ENCODE measurements around the gene DSCAM.

Gene DSCAM

DNA sequence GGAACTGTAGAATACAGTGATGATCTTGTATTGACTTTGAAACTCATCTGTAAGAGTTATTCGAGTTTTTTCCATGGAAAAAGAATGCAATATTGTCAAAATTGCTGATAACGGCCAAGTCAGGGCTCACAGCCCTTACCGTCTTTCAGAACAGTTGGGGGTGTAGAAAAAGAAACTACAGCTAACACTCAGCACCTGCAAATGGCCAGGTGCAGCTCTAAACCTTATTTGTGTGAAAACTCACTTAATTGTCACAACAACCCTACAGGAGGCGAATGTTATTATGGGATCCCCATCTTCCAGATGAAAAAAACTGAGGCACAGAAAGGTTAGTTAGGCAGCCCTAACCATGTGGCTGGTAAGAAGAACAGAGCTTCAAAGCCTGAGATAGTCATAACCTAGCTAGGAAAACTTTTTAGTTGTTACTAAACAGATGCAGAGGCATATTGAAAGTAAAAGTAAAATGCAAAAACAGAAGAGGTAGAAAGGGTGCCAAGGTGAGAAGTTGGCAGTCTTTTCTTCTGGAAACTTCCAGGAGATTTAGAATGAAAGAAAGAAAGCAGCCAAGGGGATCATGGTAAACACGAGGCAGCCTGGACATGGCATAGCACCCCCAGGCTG is 76.4 kb downstream of the DSCAM start:
- no peak for TF ChIP-seq TCF12 (IDR thresholded peaks at IDR 0.05; ENCODE audit: low read depth)
- TF ChIP-seq EGR1 (IDR thresholded peaks at IDR 0.05), result no peak
- TF ChIP-seq TEAD4 (IDR thresholded peaks at IDR 0.05), result no peak
- TF ChIP-seq TAF1 (IDR thresholded peaks at IDR 0.05; ENCODE audit: low read depth), result no peak
- no peak for TF ChIP-seq RAD21 (IDR thresholded peaks at IDR 0.05; ENCODE audit: low read depth)
- TF ChIP-seq, protein P1, sequence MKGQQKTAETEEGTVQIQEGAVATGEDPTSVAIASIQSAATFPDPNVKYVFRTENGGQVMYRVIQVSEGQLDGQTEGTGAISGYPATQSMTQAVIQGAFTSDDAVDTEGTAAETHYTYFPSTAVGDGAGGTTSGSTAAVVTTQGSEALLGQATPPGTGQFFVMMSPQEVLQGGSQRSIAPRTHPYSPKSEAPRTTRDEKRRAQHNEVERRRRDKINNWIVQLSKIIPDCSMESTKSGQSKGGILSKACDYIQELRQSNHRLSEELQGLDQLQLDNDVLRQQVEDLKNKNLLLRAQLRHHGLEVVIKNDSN (IDR thresholded peaks at IDR 0.05), result no peak
- TF ChIP-seq CREB1 (IDR thresholded peaks at IDR 0.05; ENCODE audit: low read depth), result no peak
- TF ChIP-seq NFIC (IDR thresholded peaks at IDR 0.05), result no peak
- TF ChIP-seq EP300 (IDR thresholded peaks at IDR 0.05; ENCODE audit: borderline replicate concordance), result no peak
- no peak for TF ChIP-seq ZBTB7A (IDR thresholded peaks at IDR 0.05; ENCODE audit: low read depth)
- TF ChIP-seq, protein P2, sequence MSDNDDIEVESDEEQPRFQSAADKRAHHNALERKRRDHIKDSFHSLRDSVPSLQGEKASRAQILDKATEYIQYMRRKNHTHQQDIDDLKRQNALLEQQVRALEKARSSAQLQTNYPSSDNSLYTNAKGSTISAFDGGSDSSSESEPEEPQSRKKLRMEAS (IDR thresholded peaks at IDR 0.05), result no peak

DNA sequence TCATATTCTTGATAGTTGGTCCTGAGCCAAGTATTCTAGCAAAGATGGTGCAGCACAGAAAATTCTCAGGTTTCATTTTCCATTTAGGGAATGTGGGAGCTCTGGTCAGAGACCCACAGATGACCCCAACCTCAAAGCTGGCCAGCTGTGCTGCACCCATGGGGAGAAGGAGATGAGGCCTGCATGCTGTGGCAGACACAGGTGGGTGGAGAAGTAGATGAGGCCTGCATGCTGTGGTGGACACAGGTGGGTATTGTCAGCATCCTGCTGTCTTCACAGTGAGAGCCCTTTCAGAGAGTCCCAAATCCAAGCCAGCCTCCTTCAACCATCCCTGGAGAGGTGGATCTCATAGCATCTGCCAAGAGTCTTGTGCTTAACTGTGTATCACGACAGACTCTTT is 77.7 kb downstream of the DSCAM start:
- TF ChIP-seq ZBTB7A (IDR thresholded peaks at IDR 0.05; ENCODE audit: low read depth) (no peak), CREB1 (IDR thresholded peaks at IDR 0.05; ENCODE audit: low read depth) (no peak), RAD21 (IDR thresholded peaks at IDR 0.05; ENCODE audit: low read depth) (no peak), FOXM1 (IDR thresholded peaks at IDR 0.05; ENCODE audit: borderline replicate concordance, low read depth) (no peak)
- TF ChIP-seq, protein P1 (IDR thresholded peaks at IDR 0.05), result no peak

DNA sequence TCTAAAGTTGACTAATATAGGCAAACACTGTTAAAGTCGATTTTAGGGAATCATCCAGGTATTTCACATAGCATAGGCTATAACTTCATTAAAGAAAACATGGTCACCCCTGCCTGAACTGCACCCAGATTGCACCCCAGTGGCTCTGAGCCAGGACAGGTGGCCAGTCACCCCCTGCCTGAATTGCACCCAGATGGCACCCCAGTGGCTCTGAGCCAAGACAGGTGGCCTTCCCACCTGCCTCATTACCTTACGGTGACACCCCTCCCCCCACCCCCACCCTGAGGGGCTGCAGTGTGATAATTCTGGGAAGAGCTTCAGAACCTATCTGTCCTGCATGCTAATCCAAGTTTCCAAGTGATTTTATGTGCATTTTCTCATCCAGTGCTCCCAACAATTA is 78.9 kb downstream of the DSCAM start:
- TF ChIP-seq EGR1 (IDR thresholded peaks at IDR 0.05) (no peak), CEBPB (IDR thresholded peaks at IDR 0.05) (no peak), RAD21 (IDR thresholded peaks at IDR 0.05; ENCODE audit: low read depth) (no peak), CREB1 (IDR thresholded peaks at IDR 0.05; ENCODE audit: low read depth) (no peak), TEAD4 (IDR thresholded peaks at IDR 0.05) (no peak), TCF12 (IDR thresholded peaks at IDR 0.05; ENCODE audit: low read depth) (no peak), NFIC (IDR thresholded peaks at IDR 0.05) (no peak), ZBTB7A (IDR thresholded peaks at IDR 0.05; ENCODE audit: low read depth) (no peak), YY1 (IDR thresholded peaks at IDR 0.05; ENCODE audit: low read depth) (no peak), FOXM1 (IDR thresholded peaks at IDR 0.05; ENCODE audit: borderline replicate concordance, low read depth) (no peak), TAF1 (IDR thresholded peaks at IDR 0.05; ENCODE audit: low read depth) (no peak), EP300 (IDR thresholded peaks at IDR 0.05; ENCODE audit: borderline replicate concordance) (no peak)
- TF ChIP-seq, protein P2 (IDR thresholded peaks at IDR 0.05), result no peak
- TF ChIP-seq, protein P3, sequence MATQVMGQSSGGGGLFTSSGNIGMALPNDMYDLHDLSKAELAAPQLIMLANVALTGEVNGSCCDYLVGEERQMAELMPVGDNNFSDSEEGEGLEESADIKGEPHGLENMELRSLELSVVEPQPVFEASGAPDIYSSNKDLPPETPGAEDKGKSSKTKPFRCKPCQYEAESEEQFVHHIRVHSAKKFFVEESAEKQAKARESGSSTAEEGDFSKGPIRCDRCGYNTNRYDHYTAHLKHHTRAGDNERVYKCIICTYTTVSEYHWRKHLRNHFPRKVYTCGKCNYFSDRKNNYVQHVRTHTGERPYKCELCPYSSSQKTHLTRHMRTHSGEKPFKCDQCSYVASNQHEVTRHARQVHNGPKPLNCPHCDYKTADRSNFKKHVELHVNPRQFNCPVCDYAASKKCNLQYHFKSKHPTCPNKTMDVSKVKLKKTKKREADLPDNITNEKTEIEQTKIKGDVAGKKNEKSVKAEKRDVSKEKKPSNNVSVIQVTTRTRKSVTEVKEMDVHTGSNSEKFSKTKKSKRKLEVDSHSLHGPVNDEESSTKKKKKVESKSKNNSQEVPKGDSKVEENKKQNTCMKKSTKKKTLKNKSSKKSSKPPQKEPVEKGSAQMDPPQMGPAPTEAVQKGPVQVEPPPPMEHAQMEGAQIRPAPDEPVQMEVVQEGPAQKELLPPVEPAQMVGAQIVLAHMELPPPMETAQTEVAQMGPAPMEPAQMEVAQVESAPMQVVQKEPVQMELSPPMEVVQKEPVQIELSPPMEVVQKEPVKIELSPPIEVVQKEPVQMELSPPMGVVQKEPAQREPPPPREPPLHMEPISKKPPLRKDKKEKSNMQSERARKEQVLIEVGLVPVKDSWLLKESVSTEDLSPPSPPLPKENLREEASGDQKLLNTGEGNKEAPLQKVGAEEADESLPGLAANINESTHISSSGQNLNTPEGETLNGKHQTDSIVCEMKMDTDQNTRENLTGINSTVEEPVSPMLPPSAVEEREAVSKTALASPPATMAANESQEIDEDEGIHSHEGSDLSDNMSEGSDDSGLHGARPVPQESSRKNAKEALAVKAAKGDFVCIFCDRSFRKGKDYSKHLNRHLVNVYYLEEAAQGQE (IDR thresholded peaks at IDR 0.05; ENCODE audit: low read depth), result no peak
- TF ChIP-seq, protein P1 (IDR thresholded peaks at IDR 0.05), result no peak

DNA sequence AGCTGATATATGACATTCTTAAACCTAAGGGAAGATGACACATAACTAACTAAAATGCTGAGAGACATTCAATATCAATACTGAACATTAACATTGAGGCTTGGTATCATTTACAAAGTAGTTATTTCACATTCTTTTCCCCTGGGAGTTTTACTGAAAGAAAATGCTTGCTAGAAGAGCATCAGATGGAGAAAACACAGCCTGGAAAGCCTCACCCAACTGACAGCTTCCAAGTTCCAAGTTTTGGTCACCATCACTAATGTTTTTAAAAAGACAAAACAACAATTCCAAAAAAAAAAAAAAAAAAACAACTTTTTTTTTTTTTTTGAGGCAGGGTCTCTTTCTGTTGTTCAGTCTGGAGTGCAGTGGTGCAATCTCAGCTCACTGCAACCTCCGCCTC is 80.6 kb downstream of the DSCAM start:
- TF ChIP-seq CEBPB (IDR thresholded peaks at IDR 0.05) (no peak), NFIC (IDR thresholded peaks at IDR 0.05) (no peak), CREB1 (IDR thresholded peaks at IDR 0.05; ENCODE audit: low read depth) (no peak), EP300 (IDR thresholded peaks at IDR 0.05; ENCODE audit: borderline replicate concordance) (no peak), ZBTB7A (IDR thresholded peaks at IDR 0.05; ENCODE audit: low read depth) (no peak), TEAD4 (IDR thresholded peaks at IDR 0.05) (no peak), YY1 (IDR thresholded peaks at IDR 0.05; ENCODE audit: low read depth) (no peak), FOXM1 (IDR thresholded peaks at IDR 0.05; ENCODE audit: borderline replicate concordance, low read depth) (no peak), TCF12 (IDR thresholded peaks at IDR 0.05; ENCODE audit: low read depth) (no peak), RAD21 (IDR thresholded peaks at IDR 0.05; ENCODE audit: low read depth) (no peak), TAF1 (IDR thresholded peaks at IDR 0.05; ENCODE audit: low read depth) (no peak)
- TF ChIP-seq, protein P3 (IDR thresholded peaks at IDR 0.05; ENCODE audit: low read depth), result no peak
- TF ChIP-seq, protein P1 (IDR thresholded peaks at IDR 0.05), result no peak
- TF ChIP-seq, protein P2 (IDR thresholded peaks at IDR 0.05), result no peak

All from Ishikawa (cell line).